ENCODE measurements around the gene RAPGEF1.

Gene RAPGEF1

DNA sequence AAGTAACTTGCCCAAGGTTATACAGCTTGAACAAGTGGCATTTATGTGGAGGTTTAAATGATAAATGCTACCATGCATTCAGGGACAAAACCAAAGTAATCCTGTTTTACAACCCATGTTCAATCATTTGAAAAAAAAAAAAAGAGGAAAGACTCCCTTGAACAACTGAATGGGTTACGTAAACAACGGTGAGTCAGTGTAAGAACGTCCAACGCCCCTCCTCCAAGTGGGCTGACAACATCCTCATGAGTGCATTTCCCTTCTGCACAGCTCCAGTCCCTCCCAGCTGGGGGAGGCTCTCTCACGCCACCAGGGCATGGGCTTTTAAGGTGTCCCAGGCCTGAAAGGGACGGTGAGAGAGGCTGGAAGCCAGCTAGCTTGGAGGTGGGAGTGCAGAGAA is 104.6 kb downstream of the RAPGEF1 start:
- no peaks in the 10 kb centered on the region for H4K20me1 ChIP-seq (ENCODE audit: insufficient read depth, low read length)
- DNase-seq, result no peak

DNA sequence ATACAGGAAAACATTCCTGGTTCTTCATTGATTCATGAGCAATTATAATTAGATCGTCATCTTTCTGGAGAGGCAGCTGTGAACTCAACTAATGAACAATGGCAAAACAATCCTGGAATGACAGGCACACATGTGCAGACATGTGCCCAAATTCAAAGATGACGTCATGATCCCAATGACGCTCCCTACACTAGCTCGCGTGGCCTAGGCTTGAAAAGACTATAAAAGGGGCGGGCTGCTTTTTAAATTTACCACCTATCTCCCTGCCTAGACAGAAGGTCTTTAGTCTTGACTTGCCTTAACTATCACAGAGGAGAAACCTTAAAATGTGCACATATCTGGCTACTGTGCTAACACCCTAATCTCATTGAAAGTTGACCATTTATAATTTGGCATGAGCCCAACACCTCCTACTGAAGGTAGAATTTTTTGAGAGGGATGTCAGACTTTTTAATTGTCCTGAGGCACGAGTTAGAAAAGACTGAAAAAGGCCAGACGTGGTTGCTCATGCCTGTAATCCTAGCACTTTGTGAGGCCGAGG is 106.3 kb downstream of the RAPGEF1 start:
- Histone ChIP-seq H3K4me2 (ENCODE audit: low read depth, low read length) (no peak overlapping the region), H3K4me3 (ENCODE audit: low read length) (no peak overlapping the region), H4K20me1 (ENCODE audit: insufficient read depth, low read length) (no peaks in the 10 kb centered on the region), H3K79me2 (ENCODE audit: low read length) (peaks cover 67% of the 10 kb centered on the region), H3K27me3 (replicated peaks; ENCODE audit: insufficient read depth, low read length) (no peaks in the 10 kb centered on the region), H3K9ac (ENCODE audit: low read length) (no peak overlapping the region), H3K4me1 (ENCODE audit: low read length) (no peaks in the 10 kb centered on the region), H3K9me3 (replicated peaks; ENCODE audit: insufficient read depth, low read length) (no peaks in the 10 kb centered on the region), H3K9me2 (replicated peaks; ENCODE audit: insufficient read depth, low read length) (no peaks in the 10 kb centered on the region), H2AFZ (ENCODE audit: low read length) (no peak overlapping the region), H3F3A (ENCODE audit: insufficient read depth, low read length) (no peaks in the 10 kb centered on the region), H3K36me3 (replicated peaks; ENCODE audit: insufficient read depth, low read length) (peaks cover 3% of the 10 kb centered on the region; the same call in 1 of the 2 replicates), H3K27ac (ENCODE audit: low read length) (no peak overlapping the region)
- TF ChIP-seq, protein P1, sequence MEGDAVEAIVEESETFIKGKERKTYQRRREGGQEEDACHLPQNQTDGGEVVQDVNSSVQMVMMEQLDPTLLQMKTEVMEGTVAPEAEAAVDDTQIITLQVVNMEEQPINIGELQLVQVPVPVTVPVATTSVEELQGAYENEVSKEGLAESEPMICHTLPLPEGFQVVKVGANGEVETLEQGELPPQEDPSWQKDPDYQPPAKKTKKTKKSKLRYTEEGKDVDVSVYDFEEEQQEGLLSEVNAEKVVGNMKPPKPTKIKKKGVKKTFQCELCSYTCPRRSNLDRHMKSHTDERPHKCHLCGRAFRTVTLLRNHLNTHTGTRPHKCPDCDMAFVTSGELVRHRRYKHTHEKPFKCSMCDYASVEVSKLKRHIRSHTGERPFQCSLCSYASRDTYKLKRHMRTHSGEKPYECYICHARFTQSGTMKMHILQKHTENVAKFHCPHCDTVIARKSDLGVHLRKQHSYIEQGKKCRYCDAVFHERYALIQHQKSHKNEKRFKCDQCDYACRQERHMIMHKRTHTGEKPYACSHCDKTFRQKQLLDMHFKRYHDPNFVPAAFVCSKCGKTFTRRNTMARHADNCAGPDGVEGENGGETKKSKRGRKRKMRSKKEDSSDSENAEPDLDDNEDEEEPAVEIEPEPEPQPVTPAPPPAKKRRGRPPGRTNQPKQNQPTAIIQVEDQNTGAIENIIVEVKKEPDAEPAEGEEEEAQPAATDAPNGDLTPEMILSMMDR (IDR thresholded peaks at IDR 0.05; ENCODE audit: low read length), result no peak
- TF ChIP-seq EZH2phosphoT487 (IDR thresholded peaks at IDR 0.05; ENCODE audit: low read length) (no peak), EZH2 (optimal IDR thresholded peaks at IDR 0.05; ENCODE audit: low read depth, low read length) (no peak)
- DNase-seq, result no peak

More for the DNA sequence above, 104.6 kb downstream of the RAPGEF1 start:
- Histone ChIP-seq H3K79me2 (ENCODE audit: low read length) (peaks cover 70% of the 10 kb centered on the region), H3K4me1 (ENCODE audit: low read length) (no peaks in the 10 kb centered on the region), H3K9me2 (replicated peaks; ENCODE audit: insufficient read depth, low read length) (no peaks in the 10 kb centered on the region), H3F3A (ENCODE audit: insufficient read depth, low read length) (no peaks in the 10 kb centered on the region), H3K27ac (ENCODE audit: low read length) (no peak overlapping the region), H3K4me2 (ENCODE audit: low read depth, low read length) (no peak overlapping the region), H3K9ac (ENCODE audit: low read length) (no peak overlapping the region), H2AFZ (ENCODE audit: low read length) (no peak overlapping the region), H3K4me3 (ENCODE audit: low read length) (no peak overlapping the region), H3K9me3 (replicated peaks; ENCODE audit: insufficient read depth, low read length) (no peaks in the 10 kb centered on the region), H3K27me3 (replicated peaks; ENCODE audit: insufficient read depth, low read length) (no peaks in the 10 kb centered on the region), H3K36me3 (replicated peaks; ENCODE audit: insufficient read depth, low read length) (peaks cover 3% of the 10 kb centered on the region; the same call in 1 of the 2 replicates)
- TF ChIP-seq EZH2 (optimal IDR thresholded peaks at IDR 0.05; ENCODE audit: low read depth, low read length), result no peak

DNA sequence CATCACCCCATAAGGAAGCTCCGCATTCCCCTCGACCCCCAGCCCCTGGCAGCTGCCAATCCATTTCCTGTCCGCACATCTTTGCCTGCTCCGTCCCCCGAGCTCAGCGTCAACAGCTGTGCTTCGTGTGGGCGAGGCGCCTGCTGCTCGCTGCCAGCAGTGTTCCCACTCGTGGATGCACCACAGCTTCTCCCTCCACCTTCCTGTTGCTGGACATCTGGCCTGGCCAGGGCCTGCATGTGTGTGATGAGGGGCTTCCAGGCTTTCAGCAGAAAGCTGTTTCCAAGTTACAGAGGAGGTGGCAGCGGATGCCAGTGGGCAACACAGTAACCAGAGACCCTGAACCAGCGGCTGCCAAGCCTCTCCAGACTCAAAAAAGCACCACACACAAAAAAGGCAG is 108.6 kb downstream of the RAPGEF1 start:
- no peak overlapping the region for H3K4me2 ChIP-seq (ENCODE audit: low read depth, low read length)

More for the DNA sequence above, 108.6 kb downstream of the RAPGEF1 start:
- Histone ChIP-seq H3K36me3 (replicated peaks; ENCODE audit: insufficient read depth, low read length) (peaks cover 3% of the 10 kb centered on the region; the same call in 1 of the 2 replicates), H3K9me2 (replicated peaks; ENCODE audit: insufficient read depth, low read length) (no peaks in the 10 kb centered on the region), H3K27ac (ENCODE audit: low read length) (no peak overlapping the region), H3K27me3 (replicated peaks; ENCODE audit: insufficient read depth, low read length) (no peaks in the 10 kb centered on the region), H2AFZ (ENCODE audit: low read length) (no peak overlapping the region), H3K4me3 (ENCODE audit: low read length) (no peak overlapping the region), H3K4me1 (ENCODE audit: low read length) (no peaks in the 10 kb centered on the region), H3K79me2 (ENCODE audit: low read length) (peaks cover 58% of the 10 kb centered on the region), H4K20me1 (ENCODE audit: insufficient read depth, low read length) (no peaks in the 10 kb centered on the region), H3K9me3 (replicated peaks; ENCODE audit: insufficient read depth, low read length) (no peaks in the 10 kb centered on the region), H3F3A (ENCODE audit: insufficient read depth, low read length) (no peaks in the 10 kb centered on the region), H3K9ac (ENCODE audit: low read length) (no peak overlapping the region)
- DNase-seq, result no peak
- TF ChIP-seq, protein P1 (IDR thresholded peaks at IDR 0.05; ENCODE audit: low read length), result no peak
- no peak for TF ChIP-seq EZH2 (optimal IDR thresholded peaks at IDR 0.05; ENCODE audit: low read depth, low read length)
- TF ChIP-seq EZH2phosphoT487 (IDR thresholded peaks at IDR 0.05; ENCODE audit: low read length), result no peak
